ENCODE measurements around the gene DLG2. TPM values are rescaled to one million over a fixed set of nuclear protein-coding genes. Genes with fewer than 3 reads are reported as not detected.

DLG2 gene
- total and polyA plus RNA-seq, 9 of the 15 experiments (the other 6 are each of a cell fraction or from before 2014, with no cell fraction given) = 0.52 to 1.6 (median 0.95) TPM

- no peak for TF ChIP-seq BRF2 (IDR thresholded peaks at IDR 0.05; ENCODE audit: borderline replicate concordance, insufficient read depth, insufficient read length)
- TF ChIP-seq MECOM (CRISPR knock-in tag; IDR thresholded peaks at IDR 0.05) = no peak
- TF ChIP-seq USF2 (CRISPR knock-in tag; IDR thresholded peaks at IDR 0.05) = no peak
- no peak for TF ChIP-seq CREBBP (IDR thresholded peaks at IDR 0.05; ENCODE audit: low read depth, low read length)
- TF ChIP-seq NELFE (IDR thresholded peaks at IDR 0.05; ENCODE audit: insufficient read depth, insufficient read length) = no peak
- TF ChIP-seq NR0B1 (IDR thresholded peaks at IDR 0.05; ENCODE audit: partially characterized antibody) = no peak
These were observed 1657.0 kb downstream of the DLG2 start (continued) for GRCh38 chr11:83970061-83970671.

Measured in K562 (cell line).